GM10266 (cell line): ENCODE measurements around the gene C12orf76.
"Not testable (repeated sequence)": the region's sequence is repeated elsewhere in the genome, so short reads cannot be mapped to it uniquely, and the experiment has no call there.

ENCODE experiments used
- DNase-seq: peaks from one replicate; pipeline ENCODE4 v3.0.0; 2012; ENCODE audit errors: extremely low spot score
- CTCF ChIP-seq: IDR thresholded peaks from 2 replicates; pipeline ENCODE4 v1.5.1; 2012; ENCODE audit warnings: mild to moderate bottlenecking, low read depth; ENCODE audit not compliant: control insufficient read depth, insufficient read depth; ENCODE audit errors: missing control alignments

Gene C12orf76

DNA sequence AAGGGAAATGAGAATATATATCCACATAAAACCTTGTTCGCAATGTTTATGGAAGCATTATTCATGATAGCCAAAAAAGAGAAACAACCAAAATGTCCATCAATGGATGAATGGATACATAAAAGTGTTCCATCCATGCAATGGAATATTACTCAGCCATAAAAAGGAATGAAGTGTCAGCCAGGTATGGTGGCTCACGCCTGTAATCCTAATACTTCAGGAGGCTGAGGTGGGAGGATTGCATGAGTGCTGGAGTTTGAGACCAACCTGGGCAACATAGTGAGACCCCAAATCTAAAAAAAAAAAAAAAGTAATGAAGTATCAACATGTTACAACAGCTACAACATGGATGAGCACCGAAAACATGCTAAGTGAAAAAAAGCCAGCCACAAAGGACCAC, 23.6 kb upstream of the C12orf76 start:
- DNase-seq, result no peak
- no peak for TF ChIP-seq CTCF

DNA sequence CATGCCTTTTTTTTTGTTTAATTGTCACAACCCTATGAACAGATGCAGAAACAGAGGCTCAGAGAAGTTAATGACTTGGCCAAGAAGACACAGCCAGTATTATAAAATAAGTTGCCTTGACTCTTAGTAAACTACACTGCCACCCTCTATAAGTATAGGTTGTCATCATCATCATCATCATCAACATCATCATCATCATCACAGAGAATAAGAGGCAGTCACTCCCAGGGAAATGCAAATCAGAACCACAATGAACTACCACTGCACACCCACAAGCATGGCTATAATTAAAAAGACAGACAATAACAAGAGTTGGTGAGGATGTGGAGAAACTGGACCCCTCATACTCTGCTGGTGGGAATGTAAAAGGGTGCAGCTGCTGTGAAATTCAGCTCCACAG, 23.2 kb upstream of the C12orf76 start:
- no peak for DNase-seq
- no peak for TF ChIP-seq CTCF

- no peak for DNase-seq
- TF ChIP-seq CTCF, result no peak
These were observed 20.3 kb upstream of the C12orf76 start for GRCh38 chr12:110068654-110069053.

- DNase-seq, result not testable (repeated sequence)
These were observed 19.8 kb upstream of the C12orf76 start for GRCh38 chr12:110068115-110068514.

GRCh38 chr12:110067531-110067930, 19.2 kb upstream of the C12orf76 start:
- no peak for DNase-seq
- no peak for TF ChIP-seq CTCF

DNA sequence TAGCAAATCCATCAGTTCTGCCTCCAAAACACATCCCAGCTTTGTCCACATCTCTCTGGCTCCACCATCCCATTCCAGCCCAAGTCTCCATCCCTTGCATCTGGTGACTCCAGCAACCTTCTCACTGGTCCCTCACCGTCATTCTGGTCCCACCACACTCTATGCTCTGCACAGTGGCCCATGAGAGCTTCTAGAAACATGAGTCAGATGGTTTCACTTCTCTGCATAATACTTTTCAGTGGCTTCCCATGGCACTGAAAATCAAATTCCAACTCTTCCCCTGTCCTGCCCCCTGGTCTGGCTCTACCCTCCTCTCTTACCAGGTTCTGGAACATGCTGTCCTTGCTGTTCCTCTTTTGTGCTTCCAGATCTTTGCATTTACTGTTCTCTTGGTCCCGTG, 17.2 kb upstream of the C12orf76 start:
- no peak for TF ChIP-seq CTCF
- DNase-seq, result no peak

DNA sequence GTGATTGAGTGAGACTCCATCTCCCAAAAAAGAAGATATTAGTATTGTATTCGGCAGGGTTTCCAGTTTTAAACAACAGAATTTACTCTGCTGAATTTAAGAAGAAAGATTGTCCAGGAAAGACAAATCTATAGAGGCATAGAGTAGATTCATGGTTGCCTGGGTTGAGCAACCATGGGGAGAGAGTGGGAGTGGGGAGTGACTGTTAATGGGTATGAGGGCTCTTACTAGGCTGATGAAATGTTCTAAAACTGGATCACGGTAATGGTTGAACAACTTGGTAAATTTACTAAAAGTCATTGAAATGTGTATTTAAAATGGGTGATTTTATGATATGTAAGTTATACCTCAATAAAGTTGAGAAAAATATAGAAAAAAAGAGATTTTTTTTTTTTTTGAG, 13.9 kb upstream of the C12orf76 start:
- no peak for TF ChIP-seq CTCF
- DNase-seq, result no peak

GRCh38 chr12:110059651-110060000, 11.3 kb upstream of the C12orf76 start:
- no peak for TF ChIP-seq CTCF
- no peak for DNase-seq
